ENCODE measurements around the gene POLR3B. TPM values are rescaled to one million over a fixed set of nuclear protein-coding genes. Genes with fewer than 3 reads are reported as not detected.

Gene POLR3B
- polyA plus RNA-seq, 3 donors = 1.7 to 2.6 (median 2.0) TPM

DNA sequence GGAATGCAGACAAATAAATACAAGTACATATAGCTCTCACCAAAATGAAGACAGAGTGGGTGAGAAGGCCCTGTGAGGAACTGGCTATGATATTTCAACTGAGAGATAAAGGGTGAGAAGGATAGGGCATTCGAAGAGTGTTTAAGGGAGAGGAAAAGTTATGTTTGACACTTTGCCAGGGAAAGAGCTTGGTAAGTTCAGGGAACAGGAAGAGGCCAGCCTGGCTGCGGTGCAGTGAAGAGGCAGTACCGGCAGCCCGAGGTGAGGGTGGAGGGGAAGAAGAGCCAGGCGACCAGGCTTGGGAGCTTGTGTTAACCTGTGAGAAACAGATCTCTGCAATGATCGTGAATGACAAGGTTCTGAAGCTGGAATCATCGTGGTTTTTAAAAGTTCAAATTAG lies 140.5 kb downstream of the POLR3B start:
- no peaks in the 10 kb centered on the region for H3K4me1 ChIP-seq (ENCODE audit: control insufficient read depth in 1 of 2, insufficient read depth in 2 of 2, low read length in 2 of 2)
- Mint-ChIP-seq H3K9me3 (no peaks in the 10 kb centered on the region), H3K27ac (peak overlapping the region in 2 of 7 donors; percentile 27 to 71), H3K4me3 (no peak overlapping the region), H3K27me3 (ENCODE audit: low read depth in 3 of 3) (peaks cover 0 to 2% (median 0%) of the 10 kb centered on the region in 3 donors), H3K4me1 (no peaks in the 10 kb centered on the region), H3K36me3 (peaks cover 66 to 69% of the 10 kb centered on the region in 2 donors)
- H2AFZ ChIP-seq (ENCODE audit: insufficient read depth, low read depth, low read length, poor library complexity, severe bottlenecking) = no peak overlapping the region
- no peaks in the 10 kb centered on the region for H3K9me3 ChIP-seq (replicated peaks in 1 of 2; ENCODE audit: control insufficient read depth in 1 of 2, insufficient read depth in 1 of 2, low read length in 2 of 2)
- no peaks in the 10 kb centered on the region for H3K79me2 ChIP-seq (ENCODE audit: insufficient read depth, low read length)
- 2% methylated on average over 4 of the region's 7 CpGs for WGBS (ENCODE audit: insufficient coverage)
- no peak overlapping the region for H3K4me3 ChIP-seq (replicated peaks in 1 of 3; ENCODE audit: low read depth in 2 of 3, low read length in 3 of 3)
- H3K27me3 ChIP-seq (ENCODE audit: control insufficient read depth in 2 of 2, insufficient read depth in 2 of 2, low read length in 2 of 2) = no peaks in the 10 kb centered on the region
- intact Hi-C loops (cut with micrococcal nuclease) = no loop called here
- H3K4me2 ChIP-seq (replicated peaks; ENCODE audit: extremely low read depth, low read length, poor library complexity, severe bottlenecking) = no peak overlapping the region
- no peak for TF ChIP-seq CTCF (IDR thresholded peaks at IDR 0.05)
- peaks cover 39 to 79% of the 10 kb centered on the region in 2 donors for H3K36me3 ChIP-seq (replicated peaks in 1 of 2; ENCODE audit: control insufficient read depth in 1 of 2, insufficient read depth in 2 of 2, low read length in 2 of 2)
- no peaks in the 10 kb centered on the region for H4K20me1 ChIP-seq (ENCODE audit: insufficient read depth, low read length)
- no peak overlapping the region for H3K27ac ChIP-seq (ENCODE audit: low read depth in 1 of 2, low read length in 2 of 2)
- H3K9ac ChIP-seq (ENCODE audit: insufficient read depth, low read length, poor library complexity, severe bottlenecking) = no peak overlapping the region
- DNase-seq = no peak

GRCh38 chr12:106499628-106500027 lies 142.1 kb downstream of the POLR3B start:
- H3K27ac ChIP-seq (ENCODE audit: low read depth in 1 of 2, low read length in 2 of 2) = no peak overlapping the region
- Mint-ChIP-seq H3K4me3 (no peak overlapping the region), H3K9me3 (no peaks in the 10 kb centered on the region), H3K36me3 (peaks cover 74 to 75% of the 10 kb centered on the region in 2 donors), H3K27ac (no peak overlapping the region), H3K27me3 (ENCODE audit: low read depth in 3 of 3) (peaks cover 0 to 2% (median 0%) of the 10 kb centered on the region in 3 donors), H3K4me1 (no peaks in the 10 kb centered on the region)
- H2AFZ ChIP-seq (ENCODE audit: insufficient read depth, low read depth, low read length, poor library complexity, severe bottlenecking) = no peak overlapping the region
- H3K4me3 ChIP-seq (replicated peaks in 1 of 3; ENCODE audit: low read depth in 2 of 3, low read length in 3 of 3) = no peak overlapping the region
- no peaks in the 10 kb centered on the region for H3K27me3 ChIP-seq (ENCODE audit: control insufficient read depth in 2 of 2, insufficient read depth in 2 of 2, low read length in 2 of 2)
- no peak for DNase-seq
- no peaks in the 10 kb centered on the region for H3K4me1 ChIP-seq (ENCODE audit: control insufficient read depth in 1 of 2, insufficient read depth in 2 of 2, low read length in 2 of 2)
- peaks cover 51 to 92% of the 10 kb centered on the region in 2 donors for H3K36me3 ChIP-seq (replicated peaks in 1 of 2; ENCODE audit: control insufficient read depth in 1 of 2, insufficient read depth in 2 of 2, low read length in 2 of 2)
- H3K9me3 ChIP-seq (replicated peaks in 1 of 2; ENCODE audit: control insufficient read depth in 1 of 2, insufficient read depth in 1 of 2, low read length in 2 of 2) = no peaks in the 10 kb centered on the region
- H3K4me2 ChIP-seq (replicated peaks; ENCODE audit: extremely low read depth, low read length, poor library complexity, severe bottlenecking) = no peak overlapping the region
- TF ChIP-seq CTCF (IDR thresholded peaks at IDR 0.05) = no peak
- no CpG with 5 or more reads among the region's 2 CpGs for WGBS (ENCODE audit: insufficient coverage)
- no peak overlapping the region for H3K9ac ChIP-seq (ENCODE audit: insufficient read depth, low read length, poor library complexity, severe bottlenecking)
- H3K79me2 ChIP-seq (ENCODE audit: insufficient read depth, low read length) = no peaks in the 10 kb centered on the region
- intact Hi-C loops (cut with micrococcal nuclease) = no loop called here
- H4K20me1 ChIP-seq (ENCODE audit: insufficient read depth, low read length) = no peaks in the 10 kb centered on the region

Data from CD14-positive monocyte (primary cell).